ENCODE data around the gene PCDHGA6. TPM values are rescaled to one million over a fixed set of nuclear protein-coding genes. Genes with fewer than 3 reads are reported as not detected.
"Not testable (repeated sequence)": the region's sequence is repeated elsewhere in the genome, so short reads cannot be mapped to it uniquely, and the experiment has no call there.

Gene PCDHGA6
- total RNA-seq, 8 experiments from 2014 or later = 0.11 to 6.9 (median 0.88) TPM

DNA sequence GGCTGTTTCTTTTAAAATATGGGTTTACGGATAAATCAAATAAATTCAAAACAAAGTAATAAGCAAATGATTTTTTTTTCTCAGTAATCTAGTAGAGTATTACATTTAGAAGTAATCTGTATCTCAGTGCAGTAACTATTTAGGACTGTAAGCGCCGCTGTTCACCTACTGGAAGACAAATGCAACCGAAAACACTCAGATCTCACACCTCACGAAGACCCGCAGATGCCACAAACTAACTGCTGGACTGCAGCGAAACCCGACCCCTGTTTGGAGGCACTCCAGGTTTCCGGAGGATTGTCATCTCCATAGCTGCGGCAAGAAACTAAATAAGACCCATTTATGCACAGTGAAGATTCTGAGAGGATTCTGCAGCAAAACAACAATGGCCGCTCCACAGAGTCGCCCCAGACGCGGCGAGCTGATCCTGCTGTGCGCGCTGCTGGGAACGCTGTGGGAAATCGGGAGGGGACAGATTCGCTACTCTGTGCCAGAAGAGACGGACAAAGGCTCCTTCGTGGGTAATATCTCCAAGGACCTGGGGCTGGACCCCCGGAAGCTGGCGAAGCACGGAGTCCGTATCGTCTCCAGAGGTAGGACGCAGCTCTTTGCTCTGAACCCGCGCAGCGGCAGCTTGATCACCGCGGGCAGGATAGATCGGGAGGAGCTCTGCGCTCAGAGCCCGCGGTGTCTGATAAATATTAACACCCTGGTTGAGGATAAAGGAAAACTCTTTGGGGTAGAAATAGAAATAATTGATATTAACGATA is 18.9 kb downstream of the PCDHGA6 start, which contains the start of gene PCDHGA8:
Gene PCDHGA8, plus strand, starts transcription at position 205 of the 770 bp plus-strand sequence. Its CDS starts 181 bp downstream, at position 386.
- WGBS, 10 experiments = 15 to 96% (median 83%) methylated on average over 1 to 38 of the region's 38 CpGs
- in situ Hi-C loops (cut with MboI; ENCODE audit: low pct_unique_long_range_greater_than_20kb in 2 of 9, low sequenced_read_pairs in 9 of 9, unreplicated experiment in 9 of 9) = no loop called here
- H3K4me3 ChIP-seq = no peak within 1 kb of the TSS
- no peaks in the 10 kb centered on the region for H3K4me1 ChIP-seq (replicated peaks in 1 of 2)
- no peak within 1 kb of the TSS for H3K27ac ChIP-seq
- ATAC-seq (replicated peaks in 6 of 8) = no peak

DNA sequence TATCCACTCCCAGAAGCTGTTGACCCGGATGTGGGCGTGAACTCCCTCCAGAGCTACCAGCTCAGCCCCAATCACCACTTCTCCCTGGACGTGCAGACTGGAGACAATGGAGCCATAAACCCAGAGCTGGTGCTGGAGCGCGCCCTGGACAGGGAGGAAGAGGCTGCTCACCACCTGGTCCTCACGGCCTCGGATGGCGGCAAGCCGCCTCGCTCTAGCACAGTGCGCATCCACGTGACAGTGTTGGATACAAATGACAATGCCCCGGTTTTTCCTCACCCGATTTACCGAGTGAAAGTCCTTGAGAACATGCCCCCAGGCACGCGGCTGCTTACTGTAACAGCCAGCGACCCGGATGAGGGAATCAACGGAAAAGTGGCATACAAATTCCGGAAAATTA is 19.6 kb downstream of the PCDHGA6 start:
- 0 to 97% (median 90%) methylated on average over 2 to 18 of the region's 21 CpGs for WGBS, 10 experiments
- in situ Hi-C loops (cut with MboI; ENCODE audit: low pct_unique_long_range_greater_than_20kb in 2 of 9, low sequenced_read_pairs in 9 of 9, unreplicated experiment in 9 of 9) = no loop called here
- no peaks in the 10 kb centered on the region for H3K4me1 ChIP-seq (replicated peaks in 1 of 2)
- ATAC-seq (replicated peaks in 6 of 8) = no peak
- H3K4me3 ChIP-seq = no peak overlapping the region
- no peak overlapping the region for H3K27ac ChIP-seq

DNA sequence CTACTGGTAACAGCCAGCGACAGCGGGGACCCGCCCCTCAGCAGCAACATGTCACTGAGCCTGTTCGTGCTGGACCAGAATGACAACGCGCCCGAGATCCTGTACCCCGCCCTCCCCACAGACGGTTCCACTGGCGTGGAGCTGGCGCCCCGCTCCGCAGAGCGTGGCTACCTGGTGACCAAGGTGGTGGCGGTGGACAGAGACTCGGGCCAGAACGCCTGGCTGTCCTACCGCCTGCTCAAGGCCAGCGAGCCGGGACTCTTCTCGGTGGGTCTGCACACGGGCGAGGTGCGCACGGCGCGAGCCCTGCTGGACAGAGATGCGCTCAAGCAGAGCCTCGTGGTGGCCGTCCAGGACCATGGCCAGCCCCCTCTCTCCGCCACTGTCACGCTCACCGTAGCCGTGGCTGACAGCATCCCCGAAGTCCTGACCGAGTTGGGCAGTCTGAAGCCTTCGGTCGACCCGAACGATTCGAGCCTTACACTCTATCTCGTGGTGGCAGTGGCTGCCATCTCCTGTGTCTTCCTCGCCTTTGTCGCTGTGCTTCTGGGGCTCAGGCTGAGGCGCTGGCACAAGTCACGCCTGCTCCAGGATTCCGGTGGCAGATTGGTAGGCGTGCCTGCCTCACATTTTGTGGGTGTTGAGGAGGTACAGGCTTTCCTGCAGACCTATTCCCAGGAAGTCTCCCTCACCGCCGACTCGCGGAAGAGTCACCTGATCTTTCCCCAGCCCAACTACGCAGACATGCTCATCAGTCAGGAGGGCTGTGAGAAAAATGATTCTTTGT is 20.9 kb downstream of the PCDHGA6 start:
- ATAC-seq (replicated peaks in 6 of 8); H3K4me3 ChIP-seq; H3K27ac ChIP-seq; in situ Hi-C loops (cut with MboI; ENCODE audit: low pct_unique_long_range_greater_than_20kb in 2 of 9, low sequenced_read_pairs in 9 of 9, unreplicated experiment in 9 of 9); H3K4me1 ChIP-seq (replicated peaks in 1 of 2): not testable (repeated sequence)
- 60 to 100% (median 88%) methylated on average over 1 to 12 of the region's 53 CpGs; no CpG with 5 or more reads in 4 of the 10 experiments for WGBS, 10 experiments

DNA sequence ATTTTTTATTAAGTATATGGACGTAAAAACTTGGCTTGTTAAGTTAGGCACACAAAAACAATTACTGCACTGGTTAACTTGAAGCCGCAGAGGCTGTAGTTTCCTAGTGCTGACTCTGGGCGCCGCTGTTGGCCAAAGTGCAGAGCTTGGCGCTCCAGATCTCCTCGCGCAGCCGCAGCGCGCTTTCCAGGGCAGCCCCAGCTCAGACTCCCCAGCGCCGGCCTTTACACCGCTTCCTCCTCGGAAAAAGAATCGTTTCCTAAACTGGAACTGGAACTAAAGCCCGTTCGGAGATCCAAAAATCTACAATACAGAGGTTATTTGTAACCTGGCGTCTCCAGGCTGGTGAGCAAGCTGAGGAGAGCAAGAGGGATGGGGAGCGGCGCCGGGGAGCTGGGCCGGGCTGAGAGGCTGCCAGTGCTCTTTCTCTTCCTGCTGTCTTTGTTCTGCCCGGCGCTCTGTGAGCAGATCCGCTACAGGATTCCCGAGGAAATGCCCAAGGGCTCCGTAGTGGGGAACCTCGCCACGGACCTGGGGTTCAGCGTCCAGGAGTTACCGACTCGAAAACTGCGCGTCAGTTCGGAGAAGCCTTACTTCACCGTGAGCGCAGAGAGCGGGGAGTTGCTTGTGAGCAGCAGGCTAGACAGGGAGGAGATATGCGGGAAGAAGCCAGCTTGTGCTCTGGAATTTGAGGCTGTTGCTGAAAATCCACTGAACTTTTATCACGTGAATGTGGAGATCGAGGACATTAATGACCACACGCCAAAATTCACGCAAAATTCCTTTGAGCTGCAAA is 24.3 kb downstream of the PCDHGA6 start, which contains the start of gene PCDHGB5:
Gene PCDHGB5, plus strand, starts transcription at position 192 of the 796 bp plus-strand sequence. Its CDS starts 181 bp downstream, at position 373.
- in situ Hi-C loops (cut with MboI; ENCODE audit: low pct_unique_long_range_greater_than_20kb in 2 of 9, low sequenced_read_pairs in 9 of 9, unreplicated experiment in 9 of 9); H3K4me1 ChIP-seq (replicated peaks in 1 of 2); H3K27ac ChIP-seq; H3K4me3 ChIP-seq: not testable (repeated sequence)
- peak in 4 of 8 experiments; percentile 30 to 95 (median 62) for ATAC-seq (replicated peaks in 6 of 8)
- WGBS, 10 experiments = 0 to 88% (median 40%) methylated on average over 1 to 9 of the region's 43 CpGs; no CpG with 5 or more reads in 3 of the 10 experiments

DNA sequence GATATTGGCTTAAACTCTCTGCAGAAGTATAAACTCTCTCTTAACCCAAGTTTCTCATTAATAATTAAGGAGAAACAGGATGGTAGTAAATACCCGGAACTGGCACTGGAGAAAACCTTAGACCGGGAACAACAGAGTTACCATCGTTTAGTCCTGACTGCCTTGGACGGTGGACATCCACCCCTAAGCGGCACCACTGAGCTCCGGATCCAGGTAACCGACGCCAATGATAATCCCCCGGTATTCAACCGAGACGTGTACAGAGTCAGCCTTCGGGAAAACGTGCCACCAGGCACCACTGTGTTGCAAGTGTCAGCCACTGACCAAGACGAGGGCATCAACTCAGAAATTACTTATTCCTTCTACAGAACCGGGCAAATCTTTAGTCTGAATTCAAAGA is 24.9 kb downstream of the PCDHGA6 start:
- no peaks in the 10 kb centered on the region for H3K4me1 ChIP-seq (replicated peaks in 1 of 2)
- no peak for ATAC-seq (replicated peaks in 6 of 8)
- H3K4me3 ChIP-seq = no peak overlapping the region
- 12 to 96% (median 82%) methylated on average over 2 to 13 of the region's 15 CpGs; no CpG with 5 or more reads in 1 of the 10 experiments for WGBS, 10 experiments
- no peak overlapping the region for H3K27ac ChIP-seq
- in situ Hi-C loops (cut with MboI; ENCODE audit: low pct_unique_long_range_greater_than_20kb in 2 of 9, low sequenced_read_pairs in 9 of 9, unreplicated experiment in 9 of 9) = no loop called here

DNA sequence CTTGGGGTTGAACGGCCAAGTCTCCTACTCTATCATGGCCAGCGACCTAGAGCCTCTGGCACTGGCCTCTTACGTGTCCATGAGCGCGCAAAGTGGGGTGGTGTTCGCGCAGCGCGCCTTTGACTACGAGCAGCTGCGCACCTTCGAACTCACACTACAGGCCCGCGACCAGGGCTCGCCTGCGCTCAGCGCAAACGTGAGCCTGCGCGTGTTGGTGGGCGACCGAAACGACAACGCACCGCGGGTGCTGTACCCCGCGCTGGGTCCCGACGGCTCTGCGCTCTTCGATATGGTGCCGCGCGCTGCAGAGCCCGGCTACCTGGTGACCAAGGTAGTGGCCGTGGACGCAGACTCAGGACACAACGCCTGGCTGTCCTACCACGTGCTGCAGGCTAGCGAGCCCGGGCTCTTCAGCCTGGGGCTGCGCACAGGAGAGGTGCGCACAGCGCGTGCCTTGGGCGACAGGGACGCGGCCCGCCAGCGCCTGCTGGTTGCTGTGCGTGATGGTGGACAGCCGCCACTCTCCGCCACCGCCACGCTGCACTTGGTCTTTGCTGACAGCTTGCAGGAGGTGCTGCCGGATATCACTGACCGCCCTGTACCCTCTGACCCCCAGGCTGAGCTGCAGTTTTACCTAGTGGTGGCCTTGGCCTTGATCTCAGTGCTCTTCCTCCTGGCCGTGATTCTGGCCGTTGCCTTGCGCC is 26.0 kb downstream of the PCDHGA6 start:
- H3K27ac ChIP-seq = no peak overlapping the region
- no peak overlapping the region for H3K4me3 ChIP-seq
- in situ Hi-C loops (cut with MboI; ENCODE audit: low pct_unique_long_range_greater_than_20kb in 2 of 9, low sequenced_read_pairs in 9 of 9, unreplicated experiment in 9 of 9) = loop anchor here in 6 of 9 experiments (10.0 to 25.0 kb wide), 3 partner anchors 125 to 163 kb away; no protein-coding TSS in a partner anchor
- ATAC-seq (replicated peaks in 6 of 8) = no peak
- 20 to 100% (median 92%) methylated on average over 2 to 31 of the region's 61 CpGs; no CpG with 5 or more reads in 3 of the 10 experiments for WGBS, 10 experiments
- H3K4me1 ChIP-seq (replicated peaks in 1 of 2) = no peaks in the 10 kb centered on the region

DNA sequence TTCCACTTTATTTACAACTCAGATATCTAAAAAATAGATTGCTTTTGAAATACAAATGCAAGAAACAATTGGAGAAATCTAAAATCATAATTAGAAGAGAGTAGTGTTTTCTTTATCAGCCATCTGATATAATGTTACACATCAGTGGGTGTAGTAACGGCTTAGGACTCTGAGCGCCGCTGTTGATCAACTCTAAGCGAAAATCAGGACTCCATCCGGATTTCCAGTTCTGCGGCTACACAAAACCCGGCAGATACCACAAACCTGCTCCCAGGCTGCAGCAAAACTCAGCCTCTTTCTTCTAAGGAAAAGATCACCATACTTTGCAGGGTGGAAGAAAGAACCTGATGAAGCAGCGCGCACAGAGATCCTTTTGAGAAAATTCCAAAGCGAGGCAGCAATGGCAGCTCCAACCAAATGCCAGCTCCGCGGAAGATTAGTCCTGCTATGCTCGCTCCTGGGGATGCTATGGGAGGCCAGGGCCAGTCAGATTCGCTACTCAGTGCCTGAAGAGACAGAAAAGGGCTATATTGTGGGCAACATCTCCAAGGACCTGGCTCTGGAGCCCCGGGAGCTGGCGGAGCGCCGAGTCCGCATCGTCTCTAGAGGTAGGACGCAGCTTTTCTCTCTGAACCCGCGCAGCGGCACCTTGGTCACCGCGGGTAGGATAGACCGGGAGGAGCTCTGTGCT is 29.0 kb downstream of the PCDHGA6 start, which contains the start of gene PCDHGA9:
Gene PCDHGA9, plus strand, starts transcription at position 226 of the 691 bp plus-strand sequence. Its CDS starts 175 bp downstream, at position 401.
- H3K27ac ChIP-seq = no peak within 1 kb of the TSS
- H3K4me1 ChIP-seq (replicated peaks in 1 of 2) = no peaks in the 10 kb centered on the region
- peak in 2 of 8 experiments; percentile 68 to 88 for ATAC-seq (replicated peaks in 6 of 8)
- WGBS, 10 experiments = 13 to 95% (median 80%) methylated on average over 3 to 26 of the region's 27 CpGs; no CpG with 5 or more reads in 1 of the 10 experiments
- in situ Hi-C loops (cut with MboI; ENCODE audit: low pct_unique_long_range_greater_than_20kb in 2 of 9, low sequenced_read_pairs in 9 of 9, unreplicated experiment in 9 of 9) = loop anchor here in 6 of 9 experiments (10.0 to 25.0 kb wide), 3 partner anchors 122 to 160 kb away; no protein-coding TSS in a partner anchor
- no peak within 1 kb of the TSS for H3K4me3 ChIP-seq

DNA sequence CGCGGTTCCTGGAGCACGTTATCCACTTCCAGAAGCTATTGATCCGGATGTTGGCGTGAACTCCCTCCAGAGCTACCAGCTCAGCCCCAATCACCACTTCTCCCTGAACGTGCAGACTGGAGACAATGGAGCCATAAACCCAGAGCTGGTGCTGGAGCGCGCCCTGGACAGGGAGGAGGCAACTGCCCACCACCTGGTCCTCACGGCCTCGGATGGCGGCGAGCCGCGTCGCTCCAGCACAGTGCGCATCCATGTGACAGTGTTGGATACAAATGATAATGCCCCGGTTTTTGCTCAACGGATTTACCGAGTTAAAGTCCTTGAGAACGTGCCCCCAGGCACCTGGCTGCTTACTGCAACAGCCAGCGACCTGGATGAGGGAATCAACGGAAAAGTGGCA is 29.7 kb downstream of the PCDHGA6 start:
- no peak overlapping the region for H3K27ac ChIP-seq
- in situ Hi-C loops (cut with MboI; ENCODE audit: low pct_unique_long_range_greater_than_20kb in 2 of 9, low sequenced_read_pairs in 9 of 9, unreplicated experiment in 9 of 9) = loop anchor here in 6 of 9 experiments (10.0 to 25.0 kb wide), 3 partner anchors 121 to 159 kb away; no protein-coding TSS in a partner anchor
- no peaks in the 10 kb centered on the region for H3K4me1 ChIP-seq (replicated peaks in 1 of 2)
- no peak overlapping the region for H3K4me3 ChIP-seq
- 28 to 100% (median 90%) methylated on average over 1 to 21 of the region's 22 CpGs; no CpG with 5 or more reads in 1 of the 10 experiments for WGBS, 10 experiments
- ATAC-seq (replicated peaks in 6 of 8) = no peak

DNA sequence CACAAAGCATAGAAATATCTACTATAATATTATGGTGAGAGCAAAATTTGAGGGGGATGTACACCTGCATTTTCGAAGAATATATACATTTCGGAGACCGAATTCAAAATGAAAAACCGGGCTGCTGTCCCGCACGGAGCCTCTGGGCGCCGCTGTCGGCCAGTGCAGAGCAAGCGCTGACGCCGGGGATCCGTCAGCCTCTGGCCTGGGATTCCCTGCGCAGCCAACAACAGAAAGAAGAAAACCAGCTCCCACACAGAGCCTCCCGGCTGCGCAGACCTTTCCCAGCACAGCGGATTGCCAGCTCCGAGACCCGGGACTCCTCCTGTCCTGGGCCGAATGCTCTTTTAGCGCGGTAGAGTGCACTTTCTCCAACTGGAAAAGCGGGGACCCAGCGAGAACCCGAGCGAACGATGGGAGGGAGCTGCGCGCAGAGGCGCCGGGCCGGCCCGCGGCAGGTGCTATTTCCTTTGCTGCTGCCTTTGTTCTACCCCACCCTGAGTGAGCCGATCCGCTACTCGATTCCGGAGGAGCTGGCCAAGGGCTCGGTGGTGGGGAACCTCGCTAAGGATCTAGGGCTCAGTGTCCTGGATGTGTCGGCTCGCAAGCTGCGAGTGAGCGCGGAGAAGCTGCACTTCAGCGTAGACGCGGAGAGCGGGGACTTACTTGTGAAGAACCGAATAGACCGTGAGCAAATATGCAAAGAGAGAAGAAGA is 34.3 kb downstream of the PCDHGA6 start, which contains the start of gene PCDHGB6:
Gene PCDHGB6, plus strand, starts transcription at position 232 of the 716 bp plus-strand sequence. Its CDS starts 182 bp downstream, at position 414.
- 10 to 60% (median 22%) methylated on average over 1 to 23 of the region's 51 CpGs; no CpG with 5 or more reads in 3 of the 10 experiments for WGBS, 10 experiments
- Histone ChIP-seq H3K4me1 (replicated peaks in 1 of 2) (peaks cover 11 to 15% of the 10 kb centered on the region in 2 donors), H3K27ac (peak within 1 kb of the TSS; percentile 90 to 94), H3K4me3 (peak within 1 kb of the TSS; percentile 45 to 92 (median 69))
- peak in 7 of 8 experiments; percentile 37 to 100 (median 98) for ATAC-seq (replicated peaks in 6 of 8)
- in situ Hi-C loops (cut with MboI; ENCODE audit: low pct_unique_long_range_greater_than_20kb in 2 of 9, low sequenced_read_pairs in 9 of 9, unreplicated experiment in 9 of 9) = loop anchor here in 6 of 9 experiments (10.0 to 25.0 kb wide), 3 partner anchors 117 to 154 kb away; no protein-coding TSS in a partner anchor

DNA sequence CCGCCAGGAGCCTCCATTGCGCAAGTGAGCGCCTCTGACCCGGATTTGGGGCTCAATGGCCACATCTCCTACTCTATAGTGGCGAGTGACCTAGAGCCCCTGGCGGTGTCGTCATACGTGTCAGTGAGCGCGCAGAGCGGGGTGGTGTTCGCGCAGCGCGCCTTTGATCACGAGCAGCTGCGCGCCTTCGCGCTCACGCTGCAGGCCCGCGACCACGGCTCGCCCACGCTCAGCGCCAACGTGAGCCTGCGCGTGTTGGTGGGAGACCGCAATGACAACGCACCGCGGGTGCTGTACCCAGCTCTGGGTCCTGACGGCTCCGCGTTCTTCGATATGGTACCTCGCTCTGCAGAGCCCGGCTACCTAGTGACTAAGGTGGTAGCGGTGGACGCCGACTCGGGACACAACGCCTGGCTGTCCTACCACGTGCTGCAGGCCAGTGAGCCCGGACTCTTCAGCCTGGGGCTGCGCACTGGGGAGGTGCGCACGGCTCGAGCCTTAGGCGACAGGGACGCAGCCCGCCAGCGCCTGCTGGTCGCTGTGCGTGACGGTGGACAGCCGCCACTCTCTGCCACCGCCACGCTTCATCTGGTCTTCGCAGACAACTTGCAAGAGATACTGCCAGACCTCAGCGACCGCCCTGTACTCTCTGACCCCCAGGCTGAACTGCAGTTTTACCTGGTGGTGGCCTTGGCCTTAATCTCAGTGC is 36.1 kb downstream of the PCDHGA6 start:
- WGBS, 10 experiments = 0 to 100% (median 94%) methylated on average over 1 to 27 of the region's 64 CpGs; no CpG with 5 or more reads in 3 of the 10 experiments
- peak overlapping the region in 3 of 5 donors; percentile 11 to 72 (median 45) for H3K4me3 ChIP-seq
- in situ Hi-C loops (cut with MboI; ENCODE audit: low pct_unique_long_range_greater_than_20kb in 2 of 9, low sequenced_read_pairs in 9 of 9, unreplicated experiment in 9 of 9) = loop anchor here in 7 of 9 experiments (10.0 to 25.0 kb wide), 4 partner anchors 115 to 155 kb away; no protein-coding TSS in a partner anchor

More for the DNA sequence above, 36.1 kb downstream of the PCDHGA6 start:
- Histone ChIP-seq H3K27ac (no peak overlapping the region), H3K4me1 (replicated peaks in 1 of 2) (peaks cover 11 to 15% of the 10 kb centered on the region in 2 donors)
- ATAC-seq (replicated peaks in 6 of 8) = no peak
